ENCODE data around the gene KLHL29. TPM values are rescaled to one million over a fixed set of nuclear protein-coding genes. Genes with fewer than 3 reads are reported as not detected.

KLHL29 gene
- polyA plus RNA-seq, 3 donors: 0.03 TPM; not detected in 2

GRCh38 chr2:23363268-23363667 lies 21.7 kb upstream of the KLHL29 start:
- WGBS (ENCODE audit: insufficient coverage): no CpG with 5 or more reads among the region's 1 CpG
- Histone ChIP-seq H4K20me1 (ENCODE audit: insufficient read depth, low read length) (no peaks in the 10 kb centered on the region), H3K4me2 (replicated peaks; ENCODE audit: extremely low read depth, low read length, poor library complexity, severe bottlenecking) (no peak overlapping the region), H2AFZ (ENCODE audit: insufficient read depth, low read depth, low read length, poor library complexity, severe bottlenecking) (no peak overlapping the region), H3K27ac (ENCODE audit: low read depth in 1 of 2, low read length in 2 of 2) (no peak overlapping the region), H3K36me3 (replicated peaks in 1 of 2; ENCODE audit: control insufficient read depth in 1 of 2, insufficient read depth in 2 of 2, low read length in 2 of 2) (no peaks in the 10 kb centered on the region), H3K4me3 (replicated peaks in 1 of 3; ENCODE audit: low read depth in 2 of 3, low read length in 3 of 3) (no peak overlapping the region), H3K27me3 (ENCODE audit: control insufficient read depth in 2 of 2, insufficient read depth in 2 of 2, low read length in 2 of 2) (peaks cover 5% of the 10 kb centered on the region in 2 donors), H3K79me2 (ENCODE audit: insufficient read depth, low read length) (no peaks in the 10 kb centered on the region), H3K9ac (ENCODE audit: insufficient read depth, low read length, poor library complexity, severe bottlenecking) (no peak overlapping the region), H3K9me3 (replicated peaks in 1 of 2; ENCODE audit: control insufficient read depth in 1 of 2, insufficient read depth in 1 of 2, low read length in 2 of 2) (no peaks in the 10 kb centered on the region), H3K4me1 (ENCODE audit: control insufficient read depth in 1 of 2, insufficient read depth in 2 of 2, low read length in 2 of 2) (no peaks in the 10 kb centered on the region)
- H3K36me3 Mint-ChIP-seq: no peaks in the 10 kb centered on the region
- intact Hi-C loops (cut with micrococcal nuclease): no loop called here
- H3K4me1 Mint-ChIP-seq: no peaks in the 10 kb centered on the region
- TF ChIP-seq CTCF (IDR thresholded peaks at IDR 0.05): no peak
- no peak overlapping the region for H3K27ac Mint-ChIP-seq
- peaks cover 12 to 29% (median 15%) of the 10 kb centered on the region in 3 donors for H3K27me3 Mint-ChIP-seq (ENCODE audit: low read depth in 3 of 3)
- no peak for DNase-seq
- no peak overlapping the region for H3K4me3 Mint-ChIP-seq
- peaks cover 0 to 3% (median 0%) of the 10 kb centered on the region in 7 donors for H3K9me3 Mint-ChIP-seq

DNA sequence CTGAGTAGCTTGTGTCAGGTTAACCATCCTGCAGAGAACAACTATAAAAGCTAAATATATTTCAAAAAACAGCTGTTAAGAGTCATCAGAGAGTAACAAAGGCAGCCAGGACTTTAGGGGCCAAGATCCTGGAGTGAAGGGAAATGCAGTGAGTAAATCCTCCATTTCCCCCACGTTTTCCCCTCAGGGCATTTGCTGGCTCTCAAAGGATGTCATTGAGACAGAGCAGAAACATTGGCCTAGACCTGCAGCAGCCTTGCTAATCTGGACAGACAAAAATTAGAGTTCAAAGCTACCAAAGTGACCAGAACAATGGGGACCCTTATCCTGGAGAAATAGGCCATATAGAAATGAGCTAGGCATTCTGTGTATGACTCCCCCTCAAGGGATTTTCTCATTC lies 21.1 kb upstream of the KLHL29 start:
- no CpG with 5 or more reads among the region's 1 CpG for WGBS (ENCODE audit: insufficient coverage)
- no peak for DNase-seq
- Mint-ChIP-seq H3K4me3 (no peak overlapping the region), H3K27me3 (ENCODE audit: low read depth in 3 of 3) (peaks cover 12 to 26% (median 15%) of the 10 kb centered on the region in 3 donors), H3K9me3 (peaks cover 0 to 3% (median 0%) of the 10 kb centered on the region in 7 donors), H3K36me3 (no peaks in the 10 kb centered on the region), H3K4me1 (no peaks in the 10 kb centered on the region), H3K27ac (no peak overlapping the region)
- no peaks in the 10 kb centered on the region for H4K20me1 ChIP-seq (ENCODE audit: insufficient read depth, low read length)
- no peaks in the 10 kb centered on the region for H3K79me2 ChIP-seq (ENCODE audit: insufficient read depth, low read length)
- H3K9me3 ChIP-seq (replicated peaks in 1 of 2; ENCODE audit: control insufficient read depth in 1 of 2, insufficient read depth in 1 of 2, low read length in 2 of 2): no peaks in the 10 kb centered on the region
- H3K4me2 ChIP-seq (replicated peaks; ENCODE audit: extremely low read depth, low read length, poor library complexity, severe bottlenecking): no peak overlapping the region
- intact Hi-C loops (cut with micrococcal nuclease): no loop called here
- TF ChIP-seq CTCF (IDR thresholded peaks at IDR 0.05): no peak
- H3K4me1 ChIP-seq (ENCODE audit: control insufficient read depth in 1 of 2, insufficient read depth in 2 of 2, low read length in 2 of 2): no peaks in the 10 kb centered on the region
- H3K27ac ChIP-seq (ENCODE audit: low read depth in 1 of 2, low read length in 2 of 2): no peak overlapping the region
- H3K4me3 ChIP-seq (replicated peaks in 1 of 3; ENCODE audit: low read depth in 2 of 3, low read length in 3 of 3): no peak overlapping the region
- no peak overlapping the region for H2AFZ ChIP-seq (ENCODE audit: insufficient read depth, low read depth, low read length, poor library complexity, severe bottlenecking)
- no peak overlapping the region for H3K9ac ChIP-seq (ENCODE audit: insufficient read depth, low read length, poor library complexity, severe bottlenecking)
- no peaks in the 10 kb centered on the region for H3K36me3 ChIP-seq (replicated peaks in 1 of 2; ENCODE audit: control insufficient read depth in 1 of 2, insufficient read depth in 2 of 2, low read length in 2 of 2)
- peaks cover 5% of the 10 kb centered on the region in 2 donors for H3K27me3 ChIP-seq (ENCODE audit: control insufficient read depth in 2 of 2, insufficient read depth in 2 of 2, low read length in 2 of 2)
